OCI-LY3 (cell line): ENCODE results near the gene DUOX2.
"Not testable (repeated sequence)": the region's sequence is repeated elsewhere in the genome, so short reads cannot be mapped to it uniquely, and the experiment has no call there.

Experiments
- H2AFZ ChIP-seq: fragments of 200-600, 300-600 bp; shearing (Covaris generic); 2 replicates; pipeline ENCODE4 v1.6.0; 2014; ENCODE audit warnings: antibody characterized with exemption, low read depth, low read length
- H3K27ac ChIP-seq: fragments of 200-600, 300-600 bp; sonication (generic); 2 replicates; pipeline ENCODE4 v1.5.1; 2014; ENCODE audit warnings: mild to moderate bottlenecking, low read length, moderate library complexity, mixed read lengths
- H3K27me3 ChIP-seq: fragments of 200-600, 300-600 bp; sonication (generic); 2 replicates; pipeline ENCODE4 v1.6.1; 2014; ENCODE audit warnings: low read depth, low read length, mixed read lengths
- H3K36me3 ChIP-seq: fragments of 200-600, 300-600 bp; sonication (generic); replicated peaks from 2 replicates; pipeline ENCODE3; 2014; ENCODE audit warnings: low read depth, low read length, mixed read lengths
- H3K4me1 ChIP-seq: fragments of 300-600, 200-600 bp; sonication (generic); 2 replicates; pipeline ENCODE4 v1.6.1; 2014; ENCODE audit warnings: low read length, mixed read lengths
- H3K4me2 ChIP-seq: fragments of 200-600, 300-600 bp; sonication (generic); 2 replicates; pipeline ENCODE4 v1.6.1; 2014; ENCODE audit warnings: low read length, mixed read lengths
- H3K4me3 ChIP-seq: fragments of 300-600, 200-600 bp; sonication (generic); 2 replicates; pipeline ENCODE4 v1.5.1; 2014; ENCODE audit warnings: antibody characterized with exemption, mild to moderate bottlenecking, low read length, moderate library complexity
- H3K79me2 ChIP-seq: fragments of 300-600, 200-600 bp; shearing (Covaris generic); 2 replicates; pipeline ENCODE4 v1.6.1; 2014; ENCODE audit warnings: mild to moderate bottlenecking, low read length, mixed read lengths
- H3K9ac ChIP-seq: fragments of 300-600, 200-600 bp; shearing (Covaris generic); 2 replicates; pipeline ENCODE4 v1.6.0; 2014; ENCODE audit warnings: mild to moderate bottlenecking, low read length, moderate library complexity
- H3K9me3 ChIP-seq: fragments of 200-600, 300-600 bp; shearing (Covaris generic); 2 replicates; pipeline ENCODE4 v1.6.1; 2014; ENCODE audit warnings: low read length, mixed read lengths; ENCODE audit not compliant: insufficient read depth
- H4K20me1 ChIP-seq: fragments of 200-600, 300-600 bp; sonication (generic); 2 replicates; pipeline ENCODE4 v1.6.1; 2016; ENCODE audit warnings: low read length, mixed read lengths; ENCODE audit not compliant: insufficient read depth
- EZH2phosphoT487 ChIP-seq: fragments of 200-600 bp; shearing (Covaris generic); IDR thresholded peaks from 2 replicates; pipeline ENCODE4 v1.6.1; 2018; ENCODE audit warnings: antibody characterized with exemption, mixed run types, low read depth
- TF ChIP-seq, protein P1 (sequence below): fragments of 200-600, 300-600 bp; sonication (generic); IDR thresholded peaks from 2 replicates; pipeline ENCODE4 v1.5.1; 2014; ENCODE audit warnings: antibody characterized with exemption, low read length, low read depth

Gene DUOX2

DNA sequence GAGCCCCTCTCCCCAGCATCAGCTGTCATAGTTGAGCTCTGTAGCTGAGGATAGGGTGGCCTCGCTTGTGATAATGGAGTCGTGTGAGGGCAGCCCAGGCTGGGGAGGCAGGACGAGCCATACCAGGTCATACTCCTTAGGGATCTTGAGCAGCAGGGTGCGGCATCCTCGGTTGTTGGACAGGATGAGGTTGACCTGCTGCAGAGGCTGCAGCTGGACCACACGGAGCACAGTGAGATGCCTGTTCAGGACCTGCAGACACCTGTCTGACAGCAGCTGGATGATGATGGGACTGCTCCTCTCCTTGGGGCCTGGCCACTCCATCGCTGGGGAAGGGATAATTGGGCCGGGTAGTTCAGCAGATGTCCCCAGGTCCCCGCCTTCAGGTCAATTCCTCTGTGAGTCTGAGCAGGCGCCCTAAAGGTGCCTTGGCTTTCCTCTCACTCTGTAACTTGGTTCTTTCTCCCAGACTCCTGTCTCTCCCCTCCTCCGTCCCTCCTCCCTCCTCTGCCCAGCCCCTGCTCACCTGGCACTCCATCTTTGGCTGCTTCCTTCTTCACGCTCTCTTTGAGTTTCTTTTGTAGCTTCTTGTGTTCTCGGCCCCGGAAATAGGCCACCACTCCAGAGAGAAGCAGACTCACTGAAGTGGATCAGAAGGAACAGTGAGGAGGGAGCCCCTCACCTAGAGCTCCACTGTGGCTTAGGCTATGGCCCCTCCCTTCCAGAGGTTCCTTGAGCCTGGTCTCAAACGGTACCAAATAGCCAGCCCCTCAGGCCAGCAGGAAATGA lies 7.8 kb downstream of the DUOX2 start:
- Histone ChIP-seq H3K9me3 (no peaks in the 10 kb centered on the region), H3K79me2 (no peaks in the 10 kb centered on the region), H3K27ac (no peak overlapping the region), H3K36me3 (no peaks in the 10 kb centered on the region), H2AFZ (no peak overlapping the region), H3K9ac (no peak overlapping the region), H3K4me1 (no peaks in the 10 kb centered on the region), H3K27me3 (no peaks in the 10 kb centered on the region), H4K20me1 (no peaks in the 10 kb centered on the region), H3K4me3 (no peak overlapping the region), H3K4me2 (no peak overlapping the region)
- TF ChIP-seq, protein P1, sequence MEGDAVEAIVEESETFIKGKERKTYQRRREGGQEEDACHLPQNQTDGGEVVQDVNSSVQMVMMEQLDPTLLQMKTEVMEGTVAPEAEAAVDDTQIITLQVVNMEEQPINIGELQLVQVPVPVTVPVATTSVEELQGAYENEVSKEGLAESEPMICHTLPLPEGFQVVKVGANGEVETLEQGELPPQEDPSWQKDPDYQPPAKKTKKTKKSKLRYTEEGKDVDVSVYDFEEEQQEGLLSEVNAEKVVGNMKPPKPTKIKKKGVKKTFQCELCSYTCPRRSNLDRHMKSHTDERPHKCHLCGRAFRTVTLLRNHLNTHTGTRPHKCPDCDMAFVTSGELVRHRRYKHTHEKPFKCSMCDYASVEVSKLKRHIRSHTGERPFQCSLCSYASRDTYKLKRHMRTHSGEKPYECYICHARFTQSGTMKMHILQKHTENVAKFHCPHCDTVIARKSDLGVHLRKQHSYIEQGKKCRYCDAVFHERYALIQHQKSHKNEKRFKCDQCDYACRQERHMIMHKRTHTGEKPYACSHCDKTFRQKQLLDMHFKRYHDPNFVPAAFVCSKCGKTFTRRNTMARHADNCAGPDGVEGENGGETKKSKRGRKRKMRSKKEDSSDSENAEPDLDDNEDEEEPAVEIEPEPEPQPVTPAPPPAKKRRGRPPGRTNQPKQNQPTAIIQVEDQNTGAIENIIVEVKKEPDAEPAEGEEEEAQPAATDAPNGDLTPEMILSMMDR: no peak
- no peak for TF ChIP-seq EZH2phosphoT487

DNA sequence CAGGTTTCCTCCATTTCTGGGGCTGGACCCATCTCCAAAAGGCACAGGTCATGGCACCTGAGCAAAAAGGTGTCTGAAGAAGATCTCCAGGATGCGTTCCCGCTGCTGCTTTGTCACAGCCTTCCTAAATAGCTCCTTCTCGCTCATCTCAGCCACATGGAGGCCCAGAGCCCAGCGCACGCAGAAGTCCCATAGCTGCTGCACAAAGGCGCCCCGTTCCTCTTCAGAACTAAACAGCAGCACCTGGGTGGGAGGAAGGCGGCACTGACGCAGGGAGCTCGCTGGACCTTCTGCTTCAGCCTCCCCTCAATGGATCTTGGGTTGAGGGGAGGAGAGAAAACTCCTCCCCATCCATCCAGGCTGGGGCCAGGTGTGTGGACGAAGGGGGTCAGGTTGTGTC lies 8.4 kb downstream of the DUOX2 start:
- Histone ChIP-seq H3K9ac (no peak overlapping the region), H3K36me3 (no peaks in the 10 kb centered on the region), H2AFZ (no peak overlapping the region), H3K27me3 (no peaks in the 10 kb centered on the region), H3K4me2 (no peak overlapping the region), H4K20me1 (no peaks in the 10 kb centered on the region), H3K4me1 (no peaks in the 10 kb centered on the region), H3K79me2 (no peaks in the 10 kb centered on the region), H3K27ac (no peak overlapping the region), H3K9me3 (no peaks in the 10 kb centered on the region), H3K4me3 (no peak overlapping the region)
- TF ChIP-seq EZH2phosphoT487: no peak
- TF ChIP-seq, protein P1: no peak

DNA sequence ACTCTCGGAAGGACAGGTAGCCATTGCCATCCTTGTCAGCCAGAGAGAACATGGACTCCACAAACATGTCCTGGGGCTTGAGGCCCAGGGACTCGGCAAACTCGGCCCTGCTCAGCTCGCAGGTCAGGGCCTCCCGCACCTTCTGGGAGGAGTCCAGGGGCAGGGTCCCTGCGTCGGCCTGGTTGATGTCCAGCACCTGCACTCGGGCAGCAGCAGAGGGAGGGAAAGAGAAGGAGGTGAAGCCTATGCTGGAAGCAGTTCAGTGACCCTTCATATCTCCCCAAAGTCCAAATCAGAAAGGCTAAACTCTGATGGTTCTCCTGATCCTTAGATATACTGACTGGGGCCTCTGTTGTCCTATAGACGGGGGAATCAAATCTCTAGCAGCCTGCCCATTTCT lies 9.8 kb downstream of the DUOX2 start:
- not testable (repeated sequence) for H3K4me1 ChIP-seq, H4K20me1 ChIP-seq, H3K4me2 ChIP-seq, H3K4me3 ChIP-seq, H3K79me2 ChIP-seq, H3K9me3 ChIP-seq, H2AFZ ChIP-seq, H3K27ac ChIP-seq, H3K36me3 ChIP-seq, H3K27me3 ChIP-seq, H3K9ac ChIP-seq

DNA sequence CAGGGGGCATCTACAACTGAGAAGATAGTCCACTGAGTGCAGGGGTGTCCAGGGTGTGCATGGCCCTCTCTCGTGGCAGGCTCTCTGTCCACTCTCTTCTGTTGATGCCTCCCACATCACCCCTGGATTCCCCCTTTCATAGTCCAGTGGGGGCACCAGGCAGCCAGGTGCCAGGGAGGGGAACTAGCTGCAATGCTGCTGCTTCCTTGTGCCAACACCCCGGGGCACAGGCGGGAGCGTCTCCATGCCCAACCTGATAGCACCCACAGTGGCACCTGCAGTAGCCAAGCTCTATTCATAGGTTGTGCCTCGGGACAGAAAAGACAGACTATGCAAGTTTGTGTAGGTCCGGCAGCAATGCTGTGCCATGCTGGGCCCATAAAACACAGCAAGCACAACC lies 11.7 kb downstream of the DUOX2 start:
- H3K9ac ChIP-seq: no peak overlapping the region
- no peak overlapping the region for H3K27ac ChIP-seq

More for the DNA sequence above, 11.7 kb downstream of the DUOX2 start:
- Histone ChIP-seq H3K27me3 (no peaks in the 10 kb centered on the region), H3K4me2 (no peak overlapping the region), H3K4me1 (no peaks in the 10 kb centered on the region), H3K9me3 (no peaks in the 10 kb centered on the region), H2AFZ (no peak overlapping the region), H3K79me2 (no peaks in the 10 kb centered on the region), H4K20me1 (no peaks in the 10 kb centered on the region), H3K36me3 (no peaks in the 10 kb centered on the region), H3K4me3 (no peak overlapping the region)
- no peak for TF ChIP-seq EZH2phosphoT487
- TF ChIP-seq, protein P1: no peak
